Forelimb muscle (tissue), 1 donor: ENCODE measurements around the gene TRAF4. TPM values are rescaled to one million over a fixed set of nuclear protein-coding genes. Genes with fewer than 3 reads are reported as not detected.

Experiments used
- DNase-seq: peaks from one replicate; pipeline ENCODE4 v3.0.0-alpha.2; 2013; ENCODE audit warnings: low read depth
- polyA plus RNA-seq: library from polyadenylated mRNA; unstranded; fragments of 120-200 nt; gene quantifications from one replicate; pipeline ENCODE4 v1.2.1, GENCODE V29; 2013; ENCODE audit not compliant: insufficient read length

TRAF4 gene, protein sequence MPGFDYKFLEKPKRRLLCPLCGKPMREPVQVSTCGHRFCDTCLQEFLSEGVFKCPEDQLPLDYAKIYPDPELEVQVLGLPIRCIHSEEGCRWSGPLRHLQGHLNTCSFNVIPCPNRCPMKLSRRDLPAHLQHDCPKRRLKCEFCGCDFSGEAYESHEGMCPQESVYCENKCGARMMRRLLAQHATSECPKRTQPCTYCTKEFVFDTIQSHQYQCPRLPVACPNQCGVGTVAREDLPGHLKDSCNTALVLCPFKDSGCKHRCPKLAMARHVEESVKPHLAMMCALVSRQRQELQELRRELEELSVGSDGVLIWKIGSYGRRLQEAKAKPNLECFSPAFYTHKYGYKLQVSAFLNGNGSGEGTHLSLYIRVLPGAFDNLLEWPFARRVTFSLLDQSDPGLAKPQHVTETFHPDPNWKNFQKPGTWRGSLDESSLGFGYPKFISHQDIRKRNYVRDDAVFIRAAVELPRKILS
- polyA plus RNA-seq, result 53.6 TPM

DNA sequence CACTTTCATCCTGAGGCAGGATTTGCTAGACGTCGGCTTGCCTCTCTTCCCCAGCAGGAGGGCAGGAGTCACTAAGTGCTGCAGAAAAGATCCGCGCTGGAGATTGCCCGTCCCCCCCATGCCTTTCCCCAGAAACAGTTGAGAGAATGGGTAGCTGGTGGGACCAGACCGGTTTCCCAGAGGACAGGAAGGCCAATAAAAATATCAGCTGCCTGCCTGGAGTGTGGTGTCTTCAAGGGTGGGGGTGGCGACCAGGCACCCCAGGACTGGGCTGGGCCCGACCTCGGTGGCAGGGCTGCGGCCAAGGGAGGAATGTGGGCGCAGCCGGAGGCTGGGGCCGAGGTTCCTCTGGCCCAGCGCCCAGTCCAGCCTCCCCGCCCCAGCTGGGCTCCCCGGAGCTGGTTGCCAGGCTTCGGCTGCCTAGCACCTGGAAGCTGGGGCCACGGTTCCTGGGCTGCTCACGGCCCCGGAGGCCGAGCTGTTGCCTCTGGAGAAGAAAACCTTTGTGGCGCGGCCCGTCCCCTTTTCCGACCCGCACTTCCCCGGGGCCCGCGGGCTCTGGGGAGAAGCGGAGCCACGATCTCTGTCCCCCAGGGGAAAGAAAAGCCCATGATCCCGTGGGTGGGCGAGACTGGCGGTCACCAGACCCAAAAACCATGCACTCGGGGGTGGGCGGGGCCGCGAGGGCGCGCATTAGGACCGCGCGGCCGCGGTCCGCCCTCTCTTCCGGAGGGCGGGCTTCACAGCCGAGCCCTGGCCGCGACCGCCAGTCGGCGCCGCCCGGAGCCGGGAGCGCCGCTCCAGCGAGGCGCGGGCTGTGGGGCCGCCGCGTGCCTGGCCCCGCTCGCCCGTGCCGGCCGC is at the start of gene TRAF4:
TSS of gene TRAF4 (plus strand) at position 769 of the 861 bp plus-strand sequence. CDS start 102 bp downstream, outside the sequence.
- peak; percentile 78 for DNase-seq

DNA sequence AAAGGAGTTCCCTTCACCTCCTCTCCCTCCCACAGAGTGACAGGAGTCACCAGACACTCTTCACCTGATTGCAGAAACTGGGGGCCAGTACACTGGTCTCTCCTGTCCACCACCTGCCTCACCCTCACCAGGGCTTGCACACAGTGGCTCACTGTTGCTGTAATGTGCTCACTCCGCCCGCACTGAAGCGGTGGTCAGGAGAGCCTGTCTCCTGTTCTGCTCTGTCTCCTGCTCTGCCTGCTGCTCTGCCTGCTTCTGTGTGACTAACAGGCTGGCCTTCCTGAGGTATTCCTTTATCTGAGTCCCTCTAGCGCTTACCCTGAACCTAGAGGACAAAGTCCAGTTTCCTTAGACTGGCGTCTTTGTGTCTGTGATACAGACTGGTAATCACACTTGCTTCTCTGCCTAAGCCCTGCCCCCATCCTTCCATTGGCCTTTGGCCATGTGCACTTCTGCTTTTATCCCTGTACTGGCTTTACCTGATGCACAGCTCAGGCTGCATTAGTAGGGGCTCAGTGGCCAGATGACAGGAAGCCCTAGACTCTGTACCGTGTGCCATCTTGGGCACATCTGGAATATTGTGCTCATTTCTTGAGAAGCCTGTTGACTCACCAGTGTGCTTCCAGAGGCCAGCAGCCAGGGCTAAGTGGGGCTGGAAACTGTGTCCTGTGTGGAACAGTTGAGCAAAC is 45.4 kb upstream of the TRAF4 start:
- DNase-seq, result no peak

DNA sequence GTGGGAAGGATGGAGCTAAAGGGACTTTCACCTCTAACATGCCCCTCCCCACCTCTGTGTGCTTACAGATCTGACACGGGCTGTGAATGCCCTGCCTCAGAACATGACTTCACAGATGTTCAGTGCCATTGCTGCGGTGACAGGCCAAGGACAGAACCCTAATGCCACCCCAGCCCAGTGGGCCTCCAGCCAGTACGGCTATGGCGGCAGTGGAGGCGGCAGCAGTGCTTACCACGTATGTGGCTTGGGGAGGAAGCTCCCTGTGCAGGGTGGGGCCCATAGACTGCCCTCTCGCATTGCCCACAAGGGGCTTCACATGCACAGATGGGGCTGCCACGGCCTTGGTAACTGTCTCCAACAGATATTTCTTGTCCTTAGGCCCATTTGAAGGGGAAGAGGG is 43.5 kb upstream of the TRAF4 start:
- no peak for DNase-seq

DNA sequence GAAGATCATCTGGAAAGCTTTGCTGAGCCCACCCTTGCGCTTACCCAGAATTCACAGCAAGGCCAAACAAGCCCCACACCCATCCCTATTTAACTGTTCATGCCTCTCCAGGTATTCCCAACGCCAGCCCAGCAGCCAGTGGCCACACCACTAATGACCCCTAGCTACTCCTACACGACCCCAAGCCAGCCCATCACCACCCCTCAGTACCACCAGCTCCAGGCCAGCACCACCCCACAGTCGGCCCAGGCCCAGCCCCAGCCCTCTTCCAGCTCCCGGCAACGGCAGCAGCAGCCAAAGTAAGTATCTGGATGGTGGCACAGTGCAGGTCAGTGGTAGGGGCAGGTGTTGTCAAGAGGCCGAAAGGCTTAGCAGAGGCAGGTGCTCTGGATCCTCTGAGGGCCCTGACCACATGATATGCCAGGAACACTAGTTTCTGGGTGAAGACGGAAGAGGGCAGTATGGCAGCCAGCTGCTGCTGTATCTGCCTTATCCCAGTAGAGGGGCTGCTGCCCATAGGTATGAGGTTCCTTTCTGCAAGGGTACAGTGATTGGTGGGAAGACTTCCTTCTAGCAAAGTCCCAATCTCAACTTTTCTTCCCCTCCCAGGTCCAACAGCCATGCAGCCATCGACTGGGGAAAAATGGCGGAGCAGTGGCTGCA is 42.9 kb upstream of the TRAF4 start:
- DNase-seq, result no peak

DNA sequence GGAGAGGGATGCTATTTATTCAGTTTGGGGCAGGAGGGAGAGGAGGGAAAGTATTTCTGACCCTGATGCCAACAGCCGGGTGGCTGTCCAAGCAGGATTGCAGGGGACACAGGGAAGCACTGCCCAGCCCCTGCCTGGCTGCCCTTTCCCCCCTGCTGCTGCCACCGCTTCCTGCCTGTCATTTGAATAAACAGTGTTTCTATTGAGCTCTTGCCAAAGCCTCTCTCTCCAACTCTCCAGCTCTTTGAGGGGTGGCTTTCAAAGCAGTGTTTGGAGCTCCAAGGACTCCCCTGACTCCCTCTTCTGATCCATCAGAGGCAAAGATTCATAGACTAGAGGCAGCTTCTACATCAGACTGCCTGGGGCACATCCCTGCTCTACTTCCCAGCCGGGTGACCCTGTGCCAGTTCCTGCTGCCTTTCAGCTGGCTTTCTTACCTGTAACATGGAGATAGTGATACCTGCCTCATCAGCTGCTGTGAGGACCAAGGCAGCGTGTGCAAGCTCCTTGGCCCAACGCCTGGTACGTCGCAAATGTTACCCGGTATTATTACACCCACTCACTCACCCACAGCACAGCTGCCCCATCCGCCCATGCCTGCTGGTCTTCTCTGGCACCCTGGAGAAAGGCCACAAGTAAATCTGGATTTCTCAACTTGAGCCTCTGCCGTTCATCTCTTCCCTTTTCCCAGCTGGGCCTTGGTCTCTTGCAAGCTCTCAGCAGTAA is 41.6 kb upstream of the TRAF4 start:
- no peak for DNase-seq

DNA sequence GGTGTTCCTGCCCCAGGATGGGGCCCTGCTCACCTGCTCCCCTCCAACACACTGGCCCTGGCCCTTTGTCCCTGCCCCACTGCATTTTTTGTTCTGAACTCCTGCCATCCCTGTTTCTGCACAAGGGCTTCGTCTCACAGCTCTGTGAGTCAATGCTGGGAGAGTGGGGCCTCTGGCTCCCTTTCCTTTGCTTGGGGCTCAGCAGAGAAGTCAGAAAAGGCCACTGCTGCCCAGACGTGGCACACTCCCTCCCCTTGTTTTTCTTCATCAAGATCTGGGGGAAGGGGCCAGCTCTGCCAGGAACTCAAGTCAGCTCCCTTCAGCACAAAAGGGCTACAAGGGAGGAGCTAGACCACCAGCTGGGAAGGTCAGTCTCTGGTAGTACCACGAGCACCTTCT is 41.1 kb upstream of the TRAF4 start:
- no peak for DNase-seq

DNA sequence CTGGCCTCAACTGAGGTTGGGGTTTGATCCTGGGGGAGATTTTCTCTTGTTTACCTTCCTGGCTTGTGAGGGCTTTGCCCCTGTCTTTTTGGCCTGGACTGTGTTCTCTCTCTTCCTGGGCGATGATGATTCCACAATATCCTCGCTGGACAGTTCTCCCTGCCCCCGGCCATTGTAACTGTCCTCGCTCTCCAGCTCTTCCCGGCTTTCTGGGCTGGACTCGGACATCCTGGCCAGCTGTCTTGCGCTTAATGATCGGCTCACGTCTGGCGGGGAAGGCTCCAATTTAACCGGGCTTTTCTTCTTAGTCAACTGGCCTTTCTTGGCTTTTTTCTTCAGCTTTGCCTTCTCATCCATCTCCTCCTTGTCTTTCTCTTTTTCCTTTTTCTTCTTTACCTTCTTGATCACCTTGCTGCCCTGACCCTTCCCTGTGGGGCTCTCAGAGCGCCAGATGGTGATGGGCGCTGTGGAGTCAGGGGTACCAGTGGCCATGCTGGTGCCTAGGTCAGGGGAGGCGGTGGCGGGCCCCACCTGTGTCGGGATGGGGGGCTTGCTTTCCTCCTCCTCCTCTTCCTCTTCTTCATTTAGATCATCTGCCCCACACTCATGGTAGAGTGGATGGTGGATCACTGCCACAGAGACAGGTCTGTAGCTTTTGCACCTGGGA is 40.1 kb upstream of the TRAF4 start:
- DNase-seq, result no peak

DNA sequence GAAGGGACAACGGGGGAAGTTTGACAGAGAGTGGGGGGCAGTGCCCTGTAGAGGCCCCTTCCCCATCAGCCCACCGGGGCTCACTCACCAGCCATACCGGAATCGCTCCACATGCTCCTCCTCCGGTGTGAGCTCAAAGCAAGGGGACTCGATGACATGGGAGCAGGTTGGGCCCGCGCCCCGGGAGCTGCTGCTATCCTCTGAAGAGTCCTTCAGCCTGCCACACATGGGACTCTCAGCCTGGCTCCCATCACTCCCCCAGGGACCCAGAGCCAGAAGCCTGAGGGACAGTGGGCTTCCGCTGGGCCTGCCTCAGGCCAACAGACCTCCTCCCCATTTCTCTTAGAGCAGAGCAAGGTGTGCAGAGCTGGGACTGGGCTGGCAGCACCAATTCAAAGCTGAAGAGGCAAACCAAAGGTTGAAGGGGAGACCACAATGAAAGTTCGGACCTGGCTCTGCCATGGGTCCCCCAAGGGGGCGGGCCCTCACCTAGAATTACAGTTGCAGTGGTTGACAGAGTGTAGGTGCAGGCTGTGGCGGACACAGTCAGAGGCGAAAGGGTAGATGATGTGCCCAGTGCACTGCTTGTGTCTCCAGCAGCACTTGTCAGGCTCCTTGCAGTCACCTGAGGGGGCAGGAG is 39.5 kb upstream of the TRAF4 start:
- no peak for DNase-seq

DNA sequence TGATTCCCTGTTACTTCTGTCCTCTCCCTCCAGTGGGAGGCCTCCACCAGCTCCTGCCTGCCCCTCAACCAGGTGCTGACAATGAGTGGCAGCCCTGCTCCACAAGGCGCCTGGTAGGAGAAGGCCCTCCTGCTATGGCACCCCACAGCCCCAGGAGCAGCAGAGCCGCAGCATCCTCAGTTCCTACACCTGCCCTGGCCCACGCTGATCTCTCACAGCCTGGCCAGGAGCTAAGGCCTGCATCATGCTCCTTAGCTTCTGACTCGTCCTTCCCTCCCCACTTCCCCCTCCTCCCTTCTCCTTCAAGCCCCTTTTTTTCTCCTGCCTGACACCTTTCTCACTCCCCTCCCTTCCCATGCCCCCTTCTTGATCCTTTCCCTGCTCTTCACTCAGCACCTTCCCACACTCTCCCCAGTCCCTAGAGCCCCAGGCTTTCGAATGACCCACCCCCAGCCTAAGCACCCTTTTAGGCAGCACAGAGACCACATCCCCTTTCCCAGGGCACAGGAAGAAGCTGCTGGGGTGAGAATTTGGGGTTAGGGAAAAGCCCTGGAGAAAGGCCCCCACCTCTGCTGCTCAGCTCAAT is 38.6 kb upstream of the TRAF4 start:
- DNase-seq, result no peak

DNA sequence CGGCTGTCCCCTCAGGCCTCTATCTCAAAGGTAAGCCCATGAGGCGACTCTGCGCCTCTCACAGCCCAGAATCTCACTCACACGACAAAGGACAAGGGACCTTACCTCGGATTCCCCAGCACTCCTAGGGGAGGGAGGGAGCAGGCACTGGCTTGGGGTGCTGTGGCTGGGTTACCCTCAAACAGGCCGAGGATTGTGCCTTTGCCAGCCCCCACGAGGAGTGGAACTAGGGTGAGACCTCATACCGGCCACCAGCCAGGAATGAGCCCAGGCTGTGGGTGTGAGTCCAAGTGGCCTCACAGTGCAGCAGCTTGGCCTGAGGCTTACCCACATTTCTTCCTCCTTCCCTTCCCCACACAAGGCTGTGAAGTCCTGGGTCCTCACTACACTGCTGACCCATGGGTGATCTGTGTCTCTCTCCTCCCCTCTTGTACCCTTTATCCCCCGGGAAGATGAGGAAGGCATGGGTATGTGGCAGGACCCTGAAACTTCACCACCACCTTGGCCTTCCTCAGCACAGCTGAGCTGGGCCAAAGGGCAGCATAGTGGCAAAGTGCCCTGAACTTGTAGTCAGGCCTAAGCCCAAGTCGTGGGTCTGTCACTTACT is 38.0 kb upstream of the TRAF4 start:
- no peak for DNase-seq

DNA sequence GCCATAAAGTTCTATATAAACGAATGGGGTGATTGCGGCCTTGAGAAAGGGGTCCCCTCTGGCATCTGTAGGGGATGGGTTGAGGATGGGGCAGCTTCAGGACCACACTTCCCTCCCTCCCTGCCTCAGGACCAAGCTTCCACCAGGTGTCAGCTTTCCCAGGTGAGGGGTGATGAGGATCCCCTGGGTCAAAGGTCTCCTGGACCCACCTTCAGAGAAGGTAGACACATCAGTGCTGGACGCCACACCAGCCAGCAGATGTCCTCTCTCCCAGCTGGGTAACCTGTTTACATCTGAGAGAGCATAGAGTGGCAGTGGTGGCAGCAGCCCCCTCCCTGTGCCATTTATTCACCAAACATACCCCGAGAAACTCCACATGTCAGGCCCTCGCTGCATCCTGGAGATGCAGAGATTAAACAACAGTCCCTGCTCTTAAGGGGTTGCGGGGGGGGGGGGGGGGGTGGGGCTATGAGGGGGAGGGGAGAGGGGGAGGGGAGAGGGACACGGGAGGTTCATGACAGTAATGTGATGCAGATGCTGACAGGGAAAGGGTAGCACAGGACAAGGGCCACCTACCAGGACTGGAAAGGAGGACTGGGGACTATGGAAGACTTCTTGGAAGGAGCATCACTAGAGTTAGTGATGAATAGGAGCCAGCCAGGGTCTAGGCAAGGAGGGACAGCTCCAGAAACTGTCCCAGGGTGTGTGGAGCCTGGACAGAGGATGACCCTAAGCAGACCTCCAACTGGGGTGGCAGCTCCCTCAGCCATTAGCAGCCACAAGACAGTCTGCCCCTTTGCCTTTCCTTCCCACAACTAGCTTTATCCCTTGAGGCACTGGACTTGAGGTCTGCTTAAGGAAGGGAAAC is 37.1 kb upstream of the TRAF4 start:
- no peak for DNase-seq

DNA sequence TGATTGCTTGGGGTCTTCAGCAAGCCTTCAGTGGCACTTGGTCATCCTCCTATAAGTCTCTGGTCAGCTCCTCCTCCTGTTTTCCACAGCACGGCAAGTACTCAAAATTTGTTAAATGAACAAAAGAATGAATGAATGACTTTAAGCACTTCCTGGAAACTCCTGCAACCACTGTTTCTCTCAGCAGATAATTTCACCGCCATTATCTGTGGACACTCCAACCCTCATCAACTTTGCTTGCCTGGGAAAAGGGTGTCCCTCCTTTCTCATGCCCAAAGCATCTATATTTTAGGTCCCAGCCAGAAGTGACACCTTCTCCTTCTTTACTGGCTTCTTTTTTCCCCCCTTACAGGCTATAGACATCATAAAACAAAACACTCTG is 36.5 kb upstream of the TRAF4 start:
- DNase-seq, result no peak

DNA sequence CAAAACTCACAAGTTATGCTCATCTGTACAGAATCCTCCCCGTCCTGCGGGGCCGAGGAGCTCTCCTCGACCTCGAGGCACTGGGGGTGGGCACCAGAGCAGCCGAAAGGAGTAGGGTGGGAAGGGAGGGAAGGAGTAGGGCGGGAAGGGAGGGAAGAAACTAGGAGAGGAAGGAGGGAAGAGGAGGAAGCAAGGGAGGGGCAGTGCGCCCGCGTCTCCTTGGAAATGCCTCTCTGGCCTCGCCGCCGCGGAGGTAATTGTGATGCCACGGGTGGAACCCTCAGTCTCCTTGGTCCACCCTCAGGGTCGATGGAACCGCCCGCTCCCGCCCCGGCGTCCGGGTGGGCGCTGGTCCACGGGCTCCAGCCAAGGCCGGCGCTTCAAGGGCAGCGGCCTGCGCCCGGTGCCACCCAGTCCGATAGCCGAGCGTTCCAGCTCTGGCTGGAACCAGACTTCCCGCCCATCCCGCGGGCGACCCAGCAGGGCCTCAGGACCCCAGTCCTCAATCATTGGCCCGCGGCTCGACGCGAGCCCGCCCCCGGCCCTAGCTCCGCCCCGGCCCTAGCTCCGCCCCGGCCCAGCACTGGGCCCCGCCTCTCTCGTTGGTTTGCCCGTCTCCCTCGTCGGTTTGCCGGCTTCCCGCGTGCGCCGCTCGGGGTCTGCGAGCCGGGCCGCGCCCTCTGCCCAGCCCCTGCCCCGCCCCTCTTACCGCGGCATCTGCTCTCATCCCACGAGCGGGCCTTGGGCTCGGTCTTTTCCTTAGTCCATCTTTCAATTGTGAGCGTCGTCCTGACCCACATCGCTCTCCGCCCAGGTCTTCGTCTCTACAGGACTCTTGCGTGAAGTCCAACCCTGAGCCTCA is 32.7 kb upstream of the TRAF4 start:
- no peak for DNase-seq

DNA sequence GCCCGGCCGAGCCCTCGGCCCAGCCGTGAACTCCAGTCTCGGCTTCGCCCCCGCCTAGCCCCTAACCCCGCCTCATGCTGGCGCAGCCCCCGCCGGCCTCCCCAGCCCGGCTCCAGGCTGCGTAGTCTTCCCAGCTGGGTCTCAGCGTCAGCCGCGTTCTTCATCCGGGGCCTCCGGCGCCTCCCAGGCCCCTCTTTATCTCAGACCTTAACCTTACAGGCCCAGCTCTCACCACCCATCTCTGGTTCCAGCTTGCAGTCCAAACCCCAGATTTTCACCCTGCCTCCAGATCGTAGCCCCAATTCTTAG is 32.1 kb upstream of the TRAF4 start, which contains the start of gene PROCA1:
TSS of gene PROCA1 (minus strand) at position 166 of the 309 bp plus-strand sequence. CDS start 228 bp downstream, outside the sequence.
- DNase-seq, result no peak

DNA sequence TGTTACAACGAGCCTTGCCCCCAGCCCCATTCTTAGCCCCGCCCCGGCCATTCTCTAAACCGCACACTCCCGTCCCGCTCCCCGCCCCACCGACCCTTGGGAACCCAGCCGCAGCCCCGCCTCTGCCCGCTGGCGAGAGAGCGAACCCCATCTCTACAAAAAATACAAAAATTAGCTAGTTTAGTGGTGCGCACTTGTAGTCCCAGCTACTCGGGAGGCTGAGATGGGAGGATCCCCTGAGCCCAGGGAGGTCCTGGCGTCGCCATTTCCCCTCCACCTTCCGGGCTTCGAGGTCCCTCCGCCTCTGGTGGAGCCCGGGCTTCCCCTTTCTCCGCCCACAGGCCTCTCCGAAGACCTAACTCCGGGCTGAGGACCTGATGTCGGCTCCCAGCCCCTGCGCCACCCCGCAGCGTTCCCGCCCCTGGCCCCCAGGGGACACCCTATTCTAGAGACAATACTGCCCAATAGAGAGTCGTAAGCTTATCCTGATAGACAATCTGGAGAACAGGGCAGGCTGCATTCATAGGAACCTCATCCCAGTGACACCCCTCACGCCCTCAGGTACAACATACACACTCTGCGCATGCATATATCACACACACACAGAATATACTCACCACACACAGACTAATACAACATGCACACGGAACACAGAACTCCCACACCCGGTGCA is 31.6 kb upstream of the TRAF4 start:
- DNase-seq, result no peak

DNA sequence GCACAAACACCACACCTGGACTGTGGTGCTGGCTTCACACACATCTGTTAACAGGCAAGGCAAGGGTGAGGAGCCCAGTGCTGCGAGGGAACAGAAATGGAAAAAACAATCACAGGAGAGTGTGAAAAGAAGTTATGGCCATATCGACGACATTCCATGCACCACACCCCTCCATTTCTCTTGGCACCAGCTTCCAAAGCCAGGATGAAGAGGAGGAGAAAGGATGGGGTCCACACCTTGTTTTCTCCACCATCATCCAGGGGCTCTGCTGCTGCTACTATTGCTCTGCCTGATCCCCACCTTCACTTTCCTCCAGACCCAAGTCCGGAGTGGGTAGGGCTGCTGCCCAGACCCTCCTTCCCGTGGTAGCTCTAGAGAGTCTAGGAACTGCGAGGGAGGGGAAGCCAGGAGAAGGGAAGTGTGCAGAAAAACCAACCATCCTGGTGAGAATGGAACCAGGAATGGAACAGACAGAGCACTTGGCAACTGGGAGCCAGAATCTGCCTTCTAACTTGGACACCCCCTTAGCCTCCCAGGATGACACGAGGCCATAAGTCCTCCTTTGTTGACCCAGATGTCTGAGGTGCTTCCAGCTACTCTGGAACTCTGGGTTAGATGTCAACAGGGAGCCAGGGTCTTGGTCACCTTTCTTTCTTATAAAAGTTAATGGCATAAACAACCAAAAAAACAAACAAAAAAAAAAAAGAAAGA is 31.0 kb upstream of the TRAF4 start:
- no peak for DNase-seq
